ENCODE measurements around the gene TRIM62.

The TRIM62 gene

DNA sequence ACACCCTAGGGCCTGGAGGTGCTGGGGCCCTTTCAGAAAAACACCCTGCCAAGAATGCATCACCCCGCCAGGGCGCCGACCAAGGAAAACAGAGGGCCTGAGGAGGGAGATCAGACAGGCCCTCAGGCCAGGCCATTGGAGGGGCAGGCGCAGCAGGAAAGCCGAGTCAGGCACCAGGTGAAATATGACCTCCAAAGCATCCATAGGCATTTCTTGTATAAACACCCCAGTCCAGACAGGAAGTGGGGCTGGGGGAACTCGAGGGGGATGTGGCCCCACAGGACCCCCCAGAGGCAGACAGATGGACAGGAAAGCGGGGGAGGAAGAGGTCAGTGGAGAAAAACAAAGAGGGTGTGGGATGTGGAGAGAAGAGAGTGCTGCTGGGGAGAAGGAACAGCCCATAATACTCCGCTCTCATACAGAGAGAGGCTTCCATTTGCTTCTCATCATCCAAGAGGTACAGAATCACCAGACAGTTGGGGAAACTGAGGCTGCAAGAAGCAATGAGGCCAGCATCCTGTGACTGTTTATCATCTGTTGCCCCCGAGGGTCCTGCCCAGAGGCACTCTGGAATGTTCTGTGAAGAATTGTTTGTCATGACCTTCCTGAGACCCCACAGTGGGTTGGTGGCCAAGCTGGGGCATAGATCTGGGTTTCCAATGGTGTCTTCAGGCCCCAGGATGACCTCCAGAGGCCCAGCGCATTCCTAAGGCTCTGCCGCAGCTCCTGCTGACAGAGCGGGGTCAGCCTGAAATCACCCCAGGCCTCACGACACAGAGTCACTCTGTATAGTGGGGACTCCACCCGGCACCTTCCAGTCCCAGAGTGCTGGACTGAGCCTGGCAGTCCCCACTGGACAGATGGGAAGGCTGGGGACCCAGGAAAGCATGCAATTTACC lies 18.0 kb downstream of the TRIM62 start:
- Histone ChIP-seq H4K20me1 (no peaks in the 10 kb centered on the region), H3K27ac (no peak overlapping the region), H3K9me3 (no peaks in the 10 kb centered on the region), H3K36me3 (peaks cover 63% of the 10 kb centered on the region), H3K9ac (0 out of 2 replicates have a peak overlapping the region, but pooled peaks have one; percentile 38), H3K27me3 (no peaks in the 10 kb centered on the region), H3K4me1 (peaks cover 10% of the 10 kb centered on the region), H3K4me3 (no peak overlapping the region), H3K4me2 (no peak overlapping the region)
- TF ChIP-seq Cebpa-rat (IDR thresholded peaks at IDR 0.05) = no peak

GRCh38 chr1:33162141-33162540 lies 19.7 kb downstream of the TRIM62 start:
- TF ChIP-seq Cebpa-rat (IDR thresholded peaks at IDR 0.05) = no peak
- Histone ChIP-seq H3K4me1 (peaks cover 10% of the 10 kb centered on the region), H3K27ac (no peak overlapping the region), H3K4me3 (no peak overlapping the region), H3K4me2 (no peak overlapping the region), H3K27me3 (no peaks in the 10 kb centered on the region), H3K36me3 (peaks cover 60% of the 10 kb centered on the region), H3K9me3 (no peaks in the 10 kb centered on the region), H3K9ac (no peak overlapping the region), H4K20me1 (no peaks in the 10 kb centered on the region)

DNA sequence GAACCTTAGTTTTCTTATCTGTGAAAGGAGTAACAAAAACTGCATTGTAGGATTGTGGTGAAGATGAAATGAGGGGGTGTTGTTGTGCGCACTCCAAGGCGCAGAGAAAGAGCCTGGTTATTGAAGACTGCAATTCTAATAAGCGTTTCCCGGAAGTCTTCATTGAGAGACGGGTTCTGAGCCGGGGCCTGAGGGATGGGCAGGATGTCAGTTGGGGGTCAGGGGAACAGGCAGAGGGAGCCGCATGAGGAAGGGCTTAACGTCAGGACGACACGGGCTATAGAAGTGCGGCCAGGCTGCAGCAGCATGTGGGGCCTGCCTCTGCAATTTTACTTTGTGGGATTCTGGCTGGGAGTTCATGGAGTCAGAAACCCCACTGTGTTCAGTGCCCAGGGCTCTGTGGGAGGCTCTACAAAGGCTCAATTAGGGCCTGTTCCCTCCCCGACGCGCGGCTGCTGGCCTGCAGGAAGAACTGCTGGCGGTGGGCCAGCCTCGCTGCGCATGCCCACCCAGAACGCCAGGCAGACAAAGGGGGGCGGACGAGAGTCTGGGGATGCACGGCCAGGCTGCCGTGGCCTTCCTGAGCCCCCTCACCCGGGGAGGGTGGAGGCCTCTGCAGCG lies 20.7 kb downstream of the TRIM62 start:
- H3K9me3 ChIP-seq = no peaks in the 10 kb centered on the region
- no peak overlapping the region for H3K27ac ChIP-seq
- H3K27me3 ChIP-seq = no peaks in the 10 kb centered on the region
- no peak overlapping the region for H3K4me2 ChIP-seq
- H3K4me1 ChIP-seq = peaks cover 15% of the 10 kb centered on the region
- peaks cover 51% of the 10 kb centered on the region for H3K36me3 ChIP-seq
- TF ChIP-seq Cebpa-rat (IDR thresholded peaks at IDR 0.05) = no peak
- no peaks in the 10 kb centered on the region for H4K20me1 ChIP-seq
- H3K9ac ChIP-seq = no peak overlapping the region
- H3K4me3 ChIP-seq = no peak overlapping the region

DNA sequence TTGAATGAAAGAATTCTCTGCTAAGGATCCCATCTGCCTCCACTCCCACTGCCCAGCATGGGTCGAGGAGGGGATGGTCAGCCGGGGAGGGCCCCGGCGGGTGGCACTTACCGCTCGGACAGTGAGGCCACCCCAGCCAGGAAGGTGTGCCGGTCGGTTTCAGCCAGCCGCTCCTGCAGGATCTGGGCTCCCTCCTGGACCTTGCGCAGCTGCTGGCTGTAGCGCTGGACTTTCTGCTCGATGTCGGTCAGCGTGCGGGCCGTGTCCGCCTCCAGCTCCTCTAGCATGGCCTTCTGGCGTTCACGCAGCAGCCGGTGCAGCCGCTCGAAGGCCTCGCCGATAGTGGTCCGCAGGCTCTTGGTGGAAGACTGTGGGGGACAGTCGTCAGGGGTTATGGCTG lies 22.3 kb downstream of the TRIM62 start:
- Histone ChIP-seq H3K27me3 (no peaks in the 10 kb centered on the region), H3K4me3 (no peak overlapping the region)

DNA sequence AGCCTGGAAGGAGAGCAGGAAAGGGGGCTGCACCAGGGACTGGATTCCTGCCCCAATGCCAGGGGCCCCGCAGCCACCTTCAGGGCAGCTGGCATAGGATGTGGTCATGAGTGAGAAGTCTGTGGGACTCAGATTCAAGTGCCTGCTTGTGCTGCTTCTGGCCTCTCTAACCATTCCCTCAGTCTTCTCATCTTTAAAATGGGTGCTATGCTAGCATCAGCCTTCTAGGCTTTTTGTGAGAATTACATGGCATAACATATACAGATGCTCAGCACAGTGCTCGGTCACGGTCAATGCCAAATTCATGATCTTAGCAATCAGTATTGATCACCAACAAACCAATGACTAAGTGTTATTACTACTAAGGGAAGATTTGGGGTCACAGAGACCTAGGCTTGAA lies 23.5 kb downstream of the TRIM62 start:
- Histone ChIP-seq H3K9ac (no peak overlapping the region), H3K9me3 (no peaks in the 10 kb centered on the region), H3K4me1 (peaks cover 33% of the 10 kb centered on the region), H4K20me1 (no peaks in the 10 kb centered on the region), H3K27me3 (no peaks in the 10 kb centered on the region), H3K27ac (no peak overlapping the region), H3K4me3 (no peak overlapping the region), H3K36me3 (peaks cover 28% of the 10 kb centered on the region), H3K4me2 (no peak overlapping the region)
- no peak for TF ChIP-seq Cebpa-rat (IDR thresholded peaks at IDR 0.05)

More for the DNA sequence above, 22.3 kb downstream of the TRIM62 start:
- Histone ChIP-seq H3K4me2 (no peak overlapping the region), H3K9ac (no peak overlapping the region), H3K9me3 (no peaks in the 10 kb centered on the region), H3K4me1 (peaks cover 30% of the 10 kb centered on the region), H3K27ac (no peak overlapping the region), H3K36me3 (peaks cover 39% of the 10 kb centered on the region), H4K20me1 (no peaks in the 10 kb centered on the region)
- no peak for TF ChIP-seq Cebpa-rat (IDR thresholded peaks at IDR 0.05)

DNA sequence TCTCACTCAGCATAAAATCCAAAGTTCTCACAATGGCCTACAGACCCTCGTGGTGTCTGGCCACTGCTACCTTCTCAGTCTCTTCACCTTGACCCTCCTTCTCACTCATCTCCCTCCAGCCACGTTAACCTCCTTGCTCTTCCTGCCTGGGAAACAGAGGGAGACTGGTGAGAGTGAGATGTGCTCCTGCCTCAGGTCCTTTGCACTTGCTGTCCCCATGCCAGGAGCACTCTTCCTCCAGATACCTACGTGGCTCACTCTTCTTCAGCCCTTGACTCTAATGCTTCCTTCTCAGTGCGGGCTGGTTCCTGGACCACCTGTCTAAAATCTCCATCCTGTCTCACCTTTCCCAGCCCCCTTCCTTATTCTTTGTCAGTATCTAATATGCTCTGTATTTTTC lies 24.7 kb downstream of the TRIM62 start:
- H3K9ac ChIP-seq = no peak overlapping the region
- no peak overlapping the region for H3K27ac ChIP-seq
- no peak overlapping the region for H3K4me2 ChIP-seq
- no peak for TF ChIP-seq Cebpa-rat (IDR thresholded peaks at IDR 0.05)
- no peaks in the 10 kb centered on the region for H3K9me3 ChIP-seq
- H3K4me1 ChIP-seq = peaks cover 43% of the 10 kb centered on the region
- no peaks in the 10 kb centered on the region for H4K20me1 ChIP-seq
- peaks cover 21% of the 10 kb centered on the region for H3K36me3 ChIP-seq
- no peak overlapping the region for H3K4me3 ChIP-seq
- H3K27me3 ChIP-seq = no peaks in the 10 kb centered on the region

DNA sequence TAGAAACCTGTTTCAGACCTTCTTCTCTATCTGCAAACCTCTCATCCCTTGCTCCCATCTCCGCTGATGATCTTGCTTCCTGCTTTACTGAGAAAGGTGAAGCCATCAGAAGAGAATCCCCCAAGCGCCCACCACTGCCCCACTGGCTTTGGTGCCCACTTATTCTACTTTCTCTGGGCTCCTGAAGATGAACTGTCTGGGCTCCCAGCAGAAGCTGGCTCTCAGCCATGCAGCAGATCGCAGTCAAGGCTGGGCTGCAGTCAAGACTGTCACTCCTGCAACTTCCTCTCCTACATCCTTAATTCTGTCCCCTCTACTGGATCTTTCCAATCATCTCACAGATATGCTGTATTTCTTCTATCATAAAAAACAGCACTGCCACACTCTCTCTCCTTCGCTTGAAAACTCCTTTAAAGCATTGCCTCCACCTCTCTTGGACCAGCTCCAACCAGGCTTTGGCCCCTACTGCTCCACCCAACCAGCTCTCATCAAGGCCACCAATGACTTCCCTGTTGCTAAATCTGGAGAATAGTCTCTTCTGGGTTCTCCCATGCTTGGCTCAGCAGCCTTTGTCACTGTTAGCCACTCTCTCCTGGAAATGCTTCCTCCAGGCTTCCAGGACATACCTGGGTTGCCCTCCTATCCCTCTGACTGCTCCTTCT lies 25.8 kb downstream of the TRIM62 start:
- TF ChIP-seq Cebpa-rat (IDR thresholded peaks at IDR 0.05) = no peak
- Histone ChIP-seq H4K20me1 (no peaks in the 10 kb centered on the region), H3K9me3 (no peaks in the 10 kb centered on the region), H3K4me3 (no peak overlapping the region), H3K4me2 (peak overlapping the region; percentile 90), H3K9ac (peak overlapping the region; percentile 40; the same call in 1 of the 2 replicates), H3K36me3 (peaks cover 21% of the 10 kb centered on the region), H3K4me1 (peaks cover 55% of the 10 kb centered on the region), H3K27ac (peak overlapping the region; percentile 52; the same call in 1 of the 2 replicates), H3K27me3 (no peaks in the 10 kb centered on the region)

GRCh38 chr1:33153650-33154049 lies 28.2 kb downstream of the TRIM62 start:
- Histone ChIP-seq H3K27me3 (no peaks in the 10 kb centered on the region), H3K4me3 (peak overlapping the region; percentile 31; the same call in 1 of the 2 replicates), H3K27ac (peak overlapping the region; percentile 94), H3K9me3 (no peaks in the 10 kb centered on the region), H4K20me1 (no peaks in the 10 kb centered on the region), H3K9ac (peak overlapping the region; percentile 70; the same call in 1 of the 2 replicates), H3K4me1 (peaks cover 69% of the 10 kb centered on the region), H3K36me3 (peaks cover 17% of the 10 kb centered on the region), H3K4me2 (peak overlapping the region; percentile 90)
- TF ChIP-seq Cebpa-rat (IDR thresholded peaks at IDR 0.05) = no peak

GRCh38 chr1:33152685-33153432 lies 29.0 kb downstream of the TRIM62 start:
- H3K9ac ChIP-seq = peak overlapping the region; percentile 78; the same call in 1 of the 2 replicates
- H3K36me3 ChIP-seq = peaks cover 11% of the 10 kb centered on the region
- H3K4me3 ChIP-seq = peak overlapping the region; percentile 31; the same call in 1 of the 2 replicates
- peak overlapping the region; percentile 90 for H3K4me2 ChIP-seq
- H4K20me1 ChIP-seq = no peaks in the 10 kb centered on the region
- no peaks in the 10 kb centered on the region for H3K27me3 ChIP-seq
- no peak for TF ChIP-seq Cebpa-rat (IDR thresholded peaks at IDR 0.05)
- peaks cover 69% of the 10 kb centered on the region for H3K4me1 ChIP-seq
- peak overlapping the region; percentile 94 for H3K27ac ChIP-seq
- no peaks in the 10 kb centered on the region for H3K9me3 ChIP-seq
